NT2/D1 (cell line): Measurements from ENCODE around the gene FOXD4L6.
"Not testable (repeated sequence)": the region's sequence is repeated elsewhere in the genome, so short reads cannot be mapped to it uniquely, and the experiment has no call there.

ENCODE experiments used
- DNase-seq: peaks from one replicate; pipeline ENCODE4 v3.0.0-alpha.2; 2011; ENCODE audit warnings: low read depth, low spot score
- H3K27me3 ChIP-seq: 2 replicates; pipeline ENCODE4 v1.6.0; 2011; ENCODE audit warnings: mild to moderate bottlenecking; ENCODE audit not compliant: insufficient read length, insufficient read depth
- H3K36me3 ChIP-seq: 2 replicates; pipeline ENCODE4 v1.6.1; 2011; ENCODE audit warnings: mild to moderate bottlenecking, low read length, mixed read lengths; ENCODE audit not compliant: insufficient read depth, insufficient read length
- H3K4me1 ChIP-seq: 2 replicates; pipeline ENCODE4 v1.5.1; 2011; ENCODE audit not compliant: insufficient read depth, insufficient read length
- H3K4me3 ChIP-seq: 2 replicates; pipeline ENCODE4 v1.5.1; 2011; ENCODE audit warnings: low read depth; ENCODE audit not compliant: insufficient read length
- H3K9ac ChIP-seq: 2 replicates; pipeline ENCODE4 v1.6.0; 2011; ENCODE audit warnings: low read depth; ENCODE audit not compliant: insufficient read length
- H3K9me3 ChIP-seq: 2 replicates; pipeline ENCODE4 v1.5.1; 2011; ENCODE audit warnings: mild to moderate bottlenecking, low read length; ENCODE audit not compliant: insufficient read depth

Gene FOXD4L6

GRCh38 chr9:41128581-41128980 is at the start of gene FOXD4L6:
Gene FOXD4L6, minus strand, starts transcription at chr9:41128681. Its CDS starts 298 bp downstream, at chr9:41128383.
- H3K9ac ChIP-seq, H3K9me3 ChIP-seq, H3K4me1 ChIP-seq, H3K36me3 ChIP-seq, H3K4me3 ChIP-seq, DNase-seq, H3K27me3 ChIP-seq: not testable (repeated sequence)

GRCh38 chr9:41174994-41175393 is 46.5 kb upstream of the FOXD4L6 start:
- DNase-seq, H3K36me3 ChIP-seq, H3K27me3 ChIP-seq, H3K4me3 ChIP-seq, H3K9me3 ChIP-seq, H3K9ac ChIP-seq, H3K4me1 ChIP-seq: not testable (repeated sequence)

- not testable (repeated sequence) for DNase-seq, H3K36me3 ChIP-seq, H3K4me3 ChIP-seq, H3K27me3 ChIP-seq, H3K4me1 ChIP-seq, H3K9me3 ChIP-seq, H3K9ac ChIP-seq
Measured at GRCh38 chr9:41150116-41150515, 21.6 kb upstream of the FOXD4L6 start.

- not testable (repeated sequence) for H3K4me3 ChIP-seq, DNase-seq, H3K9ac ChIP-seq, H3K9me3 ChIP-seq, H3K36me3 ChIP-seq, H3K27me3 ChIP-seq, H3K4me1 ChIP-seq
Measured at GRCh38 chr9:41141878-41142277, 13.4 kb upstream of the FOXD4L6 start.

- not testable (repeated sequence) for H3K9ac ChIP-seq, H3K9me3 ChIP-seq, H3K36me3 ChIP-seq
Measured at GRCh38 chr9:41126746-41127446, 1.6 kb downstream of the FOXD4L6 start.

GRCh38 chr9:41125936-41126335 is 2.5 kb downstream of the FOXD4L6 start:
- not testable (repeated sequence) for H3K9me3 ChIP-seq, H3K4me3 ChIP-seq, H3K36me3 ChIP-seq, DNase-seq, H3K4me1 ChIP-seq, H3K27me3 ChIP-seq, H3K9ac ChIP-seq

More at GRCh38 chr9:41126746-41127446, 1.6 kb downstream of the FOXD4L6 start:
- H3K4me1 ChIP-seq, H3K27me3 ChIP-seq, DNase-seq, H3K4me3 ChIP-seq: not testable (repeated sequence)

- not testable (repeated sequence) for H3K27me3 ChIP-seq, H3K4me1 ChIP-seq, H3K4me3 ChIP-seq, H3K9me3 ChIP-seq, H3K36me3 ChIP-seq, H3K9ac ChIP-seq, DNase-seq
Measured at GRCh38 chr9:41125109-41125658, 3.3 kb downstream of the FOXD4L6 start.

GRCh38 chr9:41124250-41125108 is 4.0 kb downstream of the FOXD4L6 start:
- peaks cover 11% of the 10 kb centered on the region for H3K27me3 ChIP-seq
- not testable (repeated sequence) for H3K4me1 ChIP-seq

GRCh38 chr9:41123812-41124211 is 4.7 kb downstream of the FOXD4L6 start:
- DNase-seq, H3K4me3 ChIP-seq, H3K36me3 ChIP-seq, H3K4me1 ChIP-seq, H3K9me3 ChIP-seq, H3K9ac ChIP-seq: not testable (repeated sequence)
- H3K27me3 ChIP-seq, result peaks cover 12% of the 10 kb centered on the region

More at GRCh38 chr9:41124250-41125108, 4.0 kb downstream of the FOXD4L6 start:
- H3K9ac ChIP-seq, H3K36me3 ChIP-seq, H3K9me3 ChIP-seq, DNase-seq, H3K4me3 ChIP-seq: not testable (repeated sequence)

- H3K9ac ChIP-seq, H3K36me3 ChIP-seq, DNase-seq, H3K4me3 ChIP-seq, H3K4me1 ChIP-seq, H3K9me3 ChIP-seq: not testable (repeated sequence)
- peaks cover 11% of the 10 kb centered on the region for H3K27me3 ChIP-seq
Measured at GRCh38 chr9:41123396-41123795, 5.1 kb downstream of the FOXD4L6 start.

GRCh38 chr9:41120696-41121095 is 7.8 kb downstream of the FOXD4L6 start:
- not testable (repeated sequence) for H3K36me3 ChIP-seq, H3K9ac ChIP-seq, H3K4me3 ChIP-seq, DNase-seq, H3K4me1 ChIP-seq, H3K9me3 ChIP-seq
- H3K27me3 ChIP-seq, result peaks cover 11% of the 10 kb centered on the region
